Measurements from ENCODE around the gene KIAA0586.
"Not testable (repeated sequence)": the region's sequence is repeated elsewhere in the genome, so short reads cannot be mapped to it uniquely, and the experiment has no call there.

KIAA0586 gene

DNA sequence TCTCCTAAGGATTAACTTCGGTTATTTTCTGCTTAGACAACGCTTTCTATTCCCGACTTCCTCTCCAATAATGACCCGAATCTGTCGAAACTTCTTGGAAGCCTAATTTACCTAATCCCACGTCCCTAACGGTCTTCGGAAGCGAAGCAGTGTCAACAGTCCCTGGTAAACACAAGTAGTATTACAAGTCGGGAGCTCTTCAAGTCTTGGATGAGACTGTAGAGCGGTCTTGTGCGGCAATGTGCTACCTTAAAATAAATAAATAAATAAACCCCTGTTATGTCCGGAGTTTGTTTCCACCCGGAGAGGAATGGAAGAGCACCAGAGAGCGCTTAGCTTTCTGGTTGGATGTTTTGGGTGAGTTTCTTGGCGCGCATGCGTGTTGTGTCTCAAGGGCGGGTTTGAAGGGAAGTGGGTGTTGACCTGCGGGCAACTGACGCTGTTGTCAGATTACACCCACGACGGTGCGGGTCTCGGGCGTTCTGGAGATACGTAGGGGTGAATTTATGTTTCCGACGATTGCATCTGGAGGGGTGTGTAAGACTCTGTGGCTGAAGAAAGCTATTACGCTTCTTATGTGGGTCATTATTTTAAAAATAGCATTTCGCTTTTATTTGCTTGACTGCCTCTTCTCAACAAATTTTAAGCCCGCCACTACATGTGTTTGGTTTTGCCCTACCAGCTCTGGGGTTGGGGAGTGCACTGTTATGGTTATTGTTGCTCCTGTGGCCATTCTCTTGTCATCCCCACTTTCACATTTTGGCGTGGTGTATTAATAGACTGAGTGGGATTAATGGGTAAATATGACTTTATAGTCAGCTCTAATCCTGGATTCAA is at the start of gene KIAA0586, which contains the start of gene TIMM9:
Gene KIAA0586 (plus strand): TSS at position 439 of the 837 bp plus-strand sequence. CDS start 546 bp downstream, outside the sequence.
Gene TIMM9 (minus strand): TSS at position 251 of the 837 bp plus-strand sequence. CDS start 15,586 bp downstream, outside the sequence.
- DNase-seq: peak; percentile 98

GRCh38 chr14:58390830-58391229 is 36.7 kb upstream of the KIAA0586 start:
- no peak for DNase-seq

- no peak for DNase-seq
Observed at GRCh38 chr14:58395562-58395811, 32.0 kb upstream of the KIAA0586 start.

GRCh38 chr14:58395812-58396788 is 31.4 kb upstream of the KIAA0586 start, which contains the start of gene TOMM20L:
TSS of gene TOMM20L (plus strand) at chr14:58395930. CDS start at chr14:58395958, 28 bp downstream.
- DNase-seq: peak; percentile 75

GRCh38 chr14:58397156-58397555 is 30.4 kb upstream of the KIAA0586 start:
- no peak for DNase-seq

DNA sequence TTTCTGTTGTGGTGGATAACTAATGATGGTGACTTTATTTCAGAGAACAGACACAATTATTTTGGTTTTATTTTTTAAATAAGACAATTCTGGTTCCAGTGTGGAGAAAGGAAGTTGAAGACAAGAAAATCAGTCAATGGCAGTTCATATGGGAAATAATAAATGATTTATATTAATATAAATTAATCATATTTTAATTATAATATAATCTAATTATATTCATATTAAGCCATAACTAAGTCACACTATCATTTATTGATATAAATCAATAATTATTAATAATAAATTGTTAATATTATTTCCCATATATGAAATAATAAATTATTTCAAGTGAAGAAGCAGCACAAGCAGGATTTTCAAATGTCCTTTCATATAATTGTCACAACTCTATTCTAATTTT is 29.0 kb upstream of the KIAA0586 start:
- no peak for DNase-seq

DNA sequence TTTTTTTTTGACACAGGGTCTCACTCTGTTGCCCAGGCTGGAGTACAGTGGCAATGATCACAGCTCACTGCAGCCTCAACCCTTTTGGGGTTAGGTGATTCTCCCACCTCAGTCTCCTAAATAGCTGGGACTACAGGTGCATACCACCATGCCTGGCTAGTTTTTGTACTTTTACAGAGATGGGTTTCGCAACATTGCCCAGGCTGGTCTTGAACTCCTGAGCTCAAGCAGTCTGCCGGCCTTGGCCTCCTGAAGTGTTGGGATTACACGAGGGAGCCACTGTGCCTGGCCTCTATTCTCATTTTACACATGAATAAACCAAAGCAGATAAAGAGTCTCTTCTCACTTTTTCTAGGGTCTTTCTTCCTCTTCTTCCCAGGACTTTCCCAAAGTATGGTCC is 28.6 kb upstream of the KIAA0586 start:
- no peak for DNase-seq

DNA sequence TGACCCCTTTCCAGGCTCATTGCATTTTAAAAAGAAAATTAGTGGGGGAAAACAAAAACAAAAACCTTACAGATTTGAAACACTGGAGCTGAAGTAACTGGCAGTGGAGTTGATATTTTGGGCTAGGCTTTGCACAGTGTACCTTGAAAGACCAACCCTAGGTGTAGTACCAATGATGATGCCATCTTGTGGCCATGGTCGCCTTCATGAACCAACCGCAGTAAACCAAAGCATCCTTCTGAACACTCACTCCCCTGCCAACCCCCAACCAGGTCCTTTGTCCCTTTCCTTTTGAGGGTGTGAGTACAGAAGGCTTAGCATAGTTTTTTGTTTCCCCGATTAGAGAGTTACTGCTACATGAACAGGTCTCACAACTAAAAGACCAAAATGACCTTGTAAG is 25.9 kb upstream of the KIAA0586 start:
- DNase-seq: no peak

DNA sequence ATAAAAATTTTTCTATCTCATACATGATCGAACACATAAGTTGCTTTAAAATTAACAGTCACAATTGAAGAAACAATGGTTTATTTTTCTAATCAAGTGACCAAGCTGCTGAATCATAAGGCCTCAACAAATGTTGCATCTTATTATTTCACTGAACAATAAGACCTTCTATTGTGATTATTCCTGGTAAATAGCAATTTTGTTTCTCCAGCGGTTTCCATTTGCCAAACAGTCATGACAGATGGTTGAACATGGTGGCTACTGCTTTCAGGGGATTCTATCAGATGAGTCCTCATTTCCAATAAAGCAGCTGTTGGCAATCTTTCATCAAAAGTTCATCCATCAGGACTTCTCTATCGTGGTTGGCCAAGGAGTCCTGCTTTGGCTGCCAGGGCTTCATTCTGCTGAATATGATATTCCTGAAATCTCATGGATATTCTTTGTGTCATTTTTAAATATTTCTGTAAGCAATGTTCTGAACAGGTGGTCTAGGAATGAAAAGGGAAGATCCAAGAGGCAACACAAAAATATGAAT is 18.8 kb upstream of the KIAA0586 start:
- no peak for DNase-seq

DNA sequence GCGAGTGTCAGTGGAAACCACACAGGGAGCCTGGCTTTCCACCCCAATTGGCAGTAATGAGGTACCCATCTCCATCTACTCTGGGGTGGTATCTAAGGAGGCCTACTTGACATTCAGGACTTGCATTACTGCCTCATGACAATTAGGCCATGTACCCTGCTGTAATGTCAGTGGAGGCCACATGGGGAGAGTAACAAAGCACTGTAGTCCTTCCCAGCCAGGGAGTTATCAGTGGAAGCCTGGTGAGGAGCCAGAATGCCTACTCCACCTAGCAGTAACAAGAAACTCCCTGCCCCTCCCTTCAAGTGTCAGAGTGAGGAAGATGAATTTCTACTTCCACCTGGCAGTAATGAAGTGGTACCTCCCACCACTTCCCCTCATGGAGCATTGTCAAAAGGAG is 12.7 kb upstream of the KIAA0586 start:
- no peak for DNase-seq

DNA sequence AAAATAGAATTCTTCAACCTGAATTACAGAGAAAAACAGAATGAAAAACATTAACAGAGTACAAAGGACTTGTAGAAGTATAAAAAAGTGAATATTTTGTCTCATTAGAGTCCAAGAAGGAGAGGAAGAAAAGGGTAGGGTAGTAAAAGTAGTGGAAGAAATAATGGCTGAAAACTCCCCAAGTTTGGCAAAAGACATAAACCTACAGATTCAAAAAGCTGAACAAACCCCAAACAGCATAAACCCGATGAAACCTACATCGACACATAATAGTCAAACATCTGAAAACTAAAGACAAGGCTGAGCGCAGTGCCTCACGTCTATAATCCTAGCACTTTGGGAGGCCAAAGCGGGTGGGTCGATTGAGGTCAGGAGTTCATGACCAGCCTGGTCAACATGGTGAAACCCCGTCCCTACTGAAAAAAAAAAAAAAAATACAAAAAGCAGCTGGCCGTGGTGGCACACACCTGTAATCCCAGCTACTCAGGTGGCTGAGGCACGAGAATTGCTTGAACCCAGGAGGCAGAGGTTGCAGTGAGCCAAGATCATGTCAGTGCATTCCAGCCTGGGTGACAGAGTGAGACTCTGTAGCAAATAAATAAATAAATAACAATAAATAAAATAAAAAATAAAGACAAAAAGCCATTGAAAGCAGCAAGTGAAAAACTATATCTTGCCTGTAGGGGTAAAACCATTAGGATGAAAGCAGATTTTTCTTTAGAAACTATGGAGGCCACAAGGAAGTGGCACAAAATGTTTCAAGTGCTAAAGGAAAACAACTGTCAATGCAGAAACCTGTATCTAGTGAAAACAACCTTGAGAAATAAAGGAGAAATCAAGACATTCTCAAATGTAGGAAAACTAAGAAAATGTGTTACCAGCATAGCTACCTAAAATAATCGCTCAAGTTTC is 11.6 kb upstream of the KIAA0586 start:
- DNase-seq: no peak

DNA sequence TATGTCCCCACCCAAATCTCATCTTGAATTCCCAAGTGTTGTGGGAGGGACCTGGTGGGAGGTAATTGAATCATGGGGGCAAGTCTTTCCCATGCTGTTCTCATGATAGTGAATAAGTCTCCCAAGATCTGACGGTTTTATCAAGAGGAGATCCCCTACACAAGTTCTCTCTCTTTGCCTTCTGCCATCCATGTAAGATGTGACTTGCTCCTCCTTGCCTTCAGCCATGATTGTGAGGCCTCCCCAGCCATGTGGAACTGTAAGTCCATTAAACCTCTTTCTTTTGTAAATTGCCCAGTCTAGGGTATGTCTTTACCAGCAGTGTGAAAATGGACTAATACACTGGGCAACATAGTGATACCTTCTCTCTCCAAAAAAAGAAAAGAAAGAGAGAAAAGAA is 10.6 kb upstream of the KIAA0586 start:
- DNase-seq: not testable (repeated sequence)

- no peak for DNase-seq
Observed at GRCh38 chr14:58426670-58427280, 744 bp upstream of the KIAA0586 start.

DNA sequence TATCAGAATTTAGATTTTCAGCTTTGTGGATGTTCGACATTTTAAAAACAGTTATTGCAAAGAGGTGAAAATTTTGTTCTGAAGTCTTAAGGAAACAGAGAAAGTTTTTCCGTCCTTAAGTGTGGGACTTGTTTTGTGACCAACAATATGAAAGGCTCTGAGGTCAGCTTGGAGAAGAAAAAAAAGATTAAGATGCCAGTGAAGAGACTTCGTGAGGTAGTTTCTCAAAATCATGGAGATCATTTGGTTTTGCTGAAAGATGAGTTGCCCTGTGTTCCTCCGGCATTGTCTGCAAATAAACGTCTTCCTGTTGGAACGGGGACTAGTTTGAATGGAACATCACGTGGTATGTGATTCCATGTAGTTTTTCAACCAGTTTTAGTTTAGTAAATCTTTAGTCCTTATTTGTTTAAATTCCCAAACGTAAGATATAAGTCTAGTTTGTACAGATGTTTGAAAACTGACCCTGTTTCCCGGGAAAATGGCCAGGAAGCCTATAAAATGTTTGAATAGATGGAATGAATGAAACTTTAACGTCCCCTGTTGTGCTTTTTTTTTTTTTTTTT is 682 bp downstream of the KIAA0586 start:
- DNase-seq: peak; percentile 38

GRCh38 chr14:58430156-58430555 is 2.6 kb downstream of the KIAA0586 start:
- DNase-seq: no peak

DNA sequence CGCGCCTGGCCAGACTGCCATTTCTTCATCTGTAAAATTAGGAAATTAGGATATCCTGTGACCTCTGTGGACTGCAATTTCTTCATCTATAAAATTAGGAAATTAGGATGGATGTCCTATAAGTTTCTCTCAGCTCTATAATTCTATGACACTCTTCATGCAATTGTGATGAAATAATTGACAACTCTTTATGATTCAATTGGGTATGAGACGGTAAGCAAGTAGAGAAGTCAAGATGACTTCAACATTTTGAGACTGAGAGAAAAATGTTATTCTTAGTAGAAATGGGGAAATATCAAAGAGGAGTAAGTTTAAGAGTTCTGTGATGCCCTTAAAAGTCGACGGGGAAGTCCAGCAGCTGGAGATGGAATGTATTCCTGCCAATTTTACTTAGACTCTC is 12.0 kb downstream of the KIAA0586 start:
- no peak for DNase-seq

- DNase-seq: no peak
Observed at GRCh38 chr14:58444627-58445026, 17.1 kb downstream of the KIAA0586 start.

GRCh38 chr14:58455593-58456265 is 28.2 kb downstream of the KIAA0586 start:
- peak; percentile 30 for DNase-seq

DNA sequence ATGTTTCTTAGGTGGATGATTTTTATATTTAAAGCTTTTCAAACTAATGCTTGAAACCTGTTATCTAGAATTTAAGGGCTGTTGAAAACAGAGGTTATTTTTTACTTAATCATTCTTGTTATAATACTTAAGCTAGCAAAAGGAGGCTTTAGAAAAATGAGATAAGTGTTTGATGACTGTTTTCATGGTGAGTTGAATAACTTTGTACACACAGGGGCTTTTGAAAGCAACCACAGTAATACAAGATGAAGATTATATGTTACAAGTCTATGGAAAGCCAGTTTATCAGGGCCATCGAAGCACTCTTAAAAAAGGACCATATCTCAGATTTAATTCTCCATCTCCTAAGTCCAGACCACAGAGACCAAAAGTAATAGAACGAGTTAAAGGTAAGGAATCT is 33.3 kb downstream of the KIAA0586 start:
- DNase-seq: no peak

GRCh38 chr14:58463147-58463546 is 35.6 kb downstream of the KIAA0586 start:
- no peak for DNase-seq

GRCh38 chr14:58464652-58465051 is 37.1 kb downstream of the KIAA0586 start:
- DNase-seq: no peak

All from MV-4-11 (cell line).